GM12878 (cell line): Measurements from ENCODE around the gene MGAT3. TPM values are rescaled to one million over a fixed set of nuclear protein-coding genes. Genes with fewer than 3 reads are reported as not detected.
"Not testable (repeated sequence)": the region's sequence is repeated elsewhere in the genome, so short reads cannot be mapped to it uniquely, and the experiment has no call there.

Experiments used
- ATAC-seq: fragments of 200-7000 bp; cut with Tn5 transposase; 3 replicates; pipeline ENCODE4 v1.9.1; 2020; ENCODE audit warnings: mild to moderate bottlenecking, moderate library complexity
- BruUV-seq: library from RNA; stranded (reverse); fragments of 400-500 nt; replicated peaks from 2 replicates; lab custom pipeline; 2021; lab: Mats Ljungman, UMichigan
- CTCF ChIA-PET: fragments of 300-600 bp; sonication (Branson Sonifier 250); formaldehyde crosslinking; extraction: SDS; loops from one replicate; lab custom pipeline; 2021; ENCODE audit warnings: inconsistent platforms; lab: Yijun Ruan, JAX
- POLR2A ChIA-PET: fragments of 350-600 bp; formaldehyde crosslinking; extraction: SDS; loops from one replicate; lab custom pipeline; 2021; ENCODE audit warnings: inconsistent platforms; lab: Charles Lee
- RAD21 ChIA-PET: fragments of 300-600 bp; sonication (Branson Sonifier 250); formaldehyde crosslinking; loops from one replicate; lab custom pipeline; 2023; ENCODE audit warnings: antibody characterized with exemption; ENCODE audit not compliant: unreplicated experiment; lab: Charles Lee
- SMC1A ChIA-PET: fragments of 300-600 bp; sonication (Branson Sonifier 250); formaldehyde crosslinking; loops from one replicate; lab custom pipeline; 2023; ENCODE audit not compliant: unreplicated experiment, uncharacterized antibody; lab: Charles Lee
- DNase-seq: peaks from one replicate; pipeline ENCODE4 v3.0.0-alpha.2; 2011; ENCODE audit warnings: low read depth, low spot score
- FAIRE-seq: peaks from 3 replicates; lab custom pipeline; 2011; peaks lifted over from hg19 to GRCh38; lab: Jason Lieb, UNC
- H2AFZ ChIP-seq: 2 replicates; pipeline ENCODE4 v1.6.0; 2011; ENCODE audit warnings: low read depth, low read length, control low read depth; ENCODE audit not compliant: control insufficient read depth
- H3K27ac ChIP-seq: 2 replicates; pipeline ENCODE4 v1.5.1; 2011; ENCODE audit warnings: control low read depth; ENCODE audit not compliant: control insufficient read depth, insufficient read depth
- H3K27me3 ChIP-seq, 2 experiments: replicated peaks in 1 of 2; 2 replicates each; pipeline versions ENCODE4 v1.6.0 to v1.6.1; 2011; ENCODE audit warnings: low read length in 1 of 2; ENCODE audit not compliant: control insufficient read depth in 2 of 2, insufficient read depth in 2 of 2
- H3K36me3 ChIP-seq, 2 experiments: 2 replicates each; pipeline ENCODE4 v1.5.1; 2011; ENCODE audit warnings: low read length in 1 of 2; ENCODE audit not compliant: control insufficient read depth in 2 of 2, insufficient read depth in 2 of 2
- H3K4me1 ChIP-seq: 2 replicates; pipeline ENCODE4 v1.6.1; 2011; ENCODE audit warnings: mild to moderate bottlenecking, low read length, moderate library complexity, mixed read lengths; ENCODE audit not compliant: control insufficient read depth, insufficient read depth
- H3K4me2 ChIP-seq: 2 replicates; pipeline ENCODE4 v1.6.0; 2011; ENCODE audit warnings: control low read depth; ENCODE audit not compliant: control insufficient read depth, insufficient read depth
- H3K4me3 ChIP-seq: fragments of 200-600 bp; sonication (generic); 2 replicates; pipeline ENCODE4 v1.5.1; 2016
- H3K79me2 ChIP-seq: 2 replicates; pipeline ENCODE4 v1.6.0; 2011; ENCODE audit warnings: low read length; ENCODE audit not compliant: control insufficient read depth, insufficient read depth
- H3K9ac ChIP-seq: 2 replicates; pipeline ENCODE4 v1.8.0; 2011; ENCODE audit warnings: low read length, control low read depth, mixed read lengths; ENCODE audit not compliant: control insufficient read depth, insufficient read depth
- H3K9me3 ChIP-seq: replicated peaks from 3 replicates; pipeline ENCODE4 v1.5.1; 2011; ENCODE audit warnings: mild to moderate bottlenecking, low read length; ENCODE audit not compliant: control insufficient read depth, insufficient read depth
- H4K20me1 ChIP-seq: 2 replicates; pipeline ENCODE4 v1.6.0; 2011; ENCODE audit not compliant: control insufficient read depth, insufficient read depth
- BACH1 ChIP-seq: fragments of 450-650 bp; IDR thresholded peaks from 2 replicates; pipeline ENCODE4 v1.6.1; 2017; ENCODE audit warnings: mild to moderate bottlenecking, borderline replicate concordance
- BMI1 ChIP-seq: fragments of 450-650 bp; IDR thresholded peaks from 2 replicates; pipeline ENCODE4 v1.6.1; 2016; ENCODE audit warnings: mild to moderate bottlenecking, moderate library complexity, borderline replicate concordance
- HCFC1 ChIP-seq: fragments of 150-350 bp; IDR thresholded peaks from 2 replicates; pipeline ENCODE4 v1.6.1; 2014; ENCODE audit warnings: low read length
- HDGF ChIP-seq: fragments of 450-650 bp; IDR thresholded peaks from 2 replicates; pipeline ENCODE4 v1.6.1; 2016; ENCODE audit warnings: antibody characterized with exemption
- POLR2AphosphoS2 ChIP-seq: IDR thresholded peaks from 2 replicates; pipeline ENCODE4 v1.6.1; 2011; ENCODE audit warnings: low read depth, mild to moderate bottlenecking, low read length, improper control_type of control experiment, moderate library complexity
- POLR2AphosphoS5 ChIP-seq: IDR thresholded peaks from 2 replicates; pipeline ENCODE4 v1.6.1; 2011; ENCODE audit warnings: mild to moderate bottlenecking, low read length, inconsistent platforms
- SRF ChIP-seq, 2 experiments: IDR thresholded peaks; 2 replicates each; pipeline ENCODE4 v1.6.1; 2011; ENCODE audit warnings: low read depth in 2 of 2, low read length in 2 of 2, mild to moderate bottlenecking in 1 of 2, moderate library complexity in 1 of 2
- TAF1 ChIP-seq: IDR thresholded peaks from 2 replicates; pipeline ENCODE4 v1.6.1; 2011; ENCODE audit warnings: mild to moderate bottlenecking, low read depth, low read length, borderline replicate concordance
- WRNIP1 ChIP-seq: IDR thresholded peaks from 2 replicates; pipeline ENCODE4 v1.6.1; 2011; ENCODE audit warnings: low read depth, low read length, improper control_type of control experiment, borderline replicate concordance
- YY1 ChIP-seq: IDR thresholded peaks from 2 replicates; pipeline ENCODE4 v1.6.1; 2011; ENCODE audit warnings: low read depth, mild to moderate bottlenecking, low read length
- WGBS: methylation state at CpG from one replicate; pipeline ENCODE4 v1.1.6; 2016; ENCODE audit warnings: low lambda C conversion rate; ENCODE audit not compliant: insufficient replicate concordance, insufficient coverage; ENCODE audit errors: missing lambda C conversion rate; 5-methylcytosine and 5-hydroxymethylcytosine counted together
- in situ Hi-C: fragments of 300-500 bp; cut with MboI; formaldehyde crosslinking; loops from 9 replicates; pipeline ENCODE4 v1.14.3; 2018; ENCODE audit warnings: mixed read lengths
- intact Hi-C: fragments of 100-400 bp; cut with micrococcal nuclease; formaldehyde crosslinking; loops from one replicate; pipeline ENCODE4 v1.14.2; 2022; ENCODE audit not compliant: unreplicated experiment
- polyA plus RNA-seq, 11 experiments: library from polyadenylated mRNA; depleted of rRNA in 4 of 11; unstranded in 6 of 11; stranded (reverse) in 5 of 11; fragments of >200 nt; fragmentation: Nextera tagmentation in 4 of 11; fragmentation: Illumina TruSeq in 1 of 11; extraction: Ambion mirVana in 4 of 11; extraction: Trizol in 1 of 11; gene quantifications; 1 replicate in 1 of 11; 2 replicates in 10 of 11; pipeline versions ENCODE4 v1.2.1 to v1.2.3, GENCODE V29; 2011 to 2016; ENCODE audit warnings: inconsistent platforms in 2 of 11, missing spikeins in 2 of 11, low read depth in 1 of 11
- total RNA-seq, 4 experiments: library from RNA; depleted of rRNA in 3 of 4; stranded (reverse); fragments of >200 nt in 3 of 4; fragmentation: Illumina TruSeq in 1 of 4; extraction: Trizol in 1 of 4; gene quantifications; 2 replicates each; pipeline versions ENCODE4 v1.2.1 to v1.2.3, GENCODE V29; 2013 to 2021
- TF ChIP-seq, protein P1 (sequence below): fragments of 450-650 bp; IDR thresholded peaks from 2 replicates; pipeline ENCODE4 v1.6.1; 2017; ENCODE audit warnings: mild to moderate bottlenecking, moderate library complexity
- TF ChIP-seq, protein P2 (sequence below): fragments of 450-650 bp; IDR thresholded peaks from 2 replicates; pipeline ENCODE4 v1.6.1; 2017; ENCODE audit warnings: low read depth, mild to moderate bottlenecking, moderate library complexity
- TF ChIP-seq, protein P3 (sequence below): fragments of 450-650 bp; IDR thresholded peaks from 2 replicates; pipeline ENCODE4 v1.6.1; 2017; ENCODE audit warnings: antibody characterized with exemption, mild to moderate bottlenecking, moderate library complexity

The MGAT3 gene
- total and polyA plus RNA-seq, 10 of the 15 experiments (the other 5 are each of a cell fraction or from before 2014, with no cell fraction given), result 0.32 to 40.2 (median 11.9) TPM

DNA sequence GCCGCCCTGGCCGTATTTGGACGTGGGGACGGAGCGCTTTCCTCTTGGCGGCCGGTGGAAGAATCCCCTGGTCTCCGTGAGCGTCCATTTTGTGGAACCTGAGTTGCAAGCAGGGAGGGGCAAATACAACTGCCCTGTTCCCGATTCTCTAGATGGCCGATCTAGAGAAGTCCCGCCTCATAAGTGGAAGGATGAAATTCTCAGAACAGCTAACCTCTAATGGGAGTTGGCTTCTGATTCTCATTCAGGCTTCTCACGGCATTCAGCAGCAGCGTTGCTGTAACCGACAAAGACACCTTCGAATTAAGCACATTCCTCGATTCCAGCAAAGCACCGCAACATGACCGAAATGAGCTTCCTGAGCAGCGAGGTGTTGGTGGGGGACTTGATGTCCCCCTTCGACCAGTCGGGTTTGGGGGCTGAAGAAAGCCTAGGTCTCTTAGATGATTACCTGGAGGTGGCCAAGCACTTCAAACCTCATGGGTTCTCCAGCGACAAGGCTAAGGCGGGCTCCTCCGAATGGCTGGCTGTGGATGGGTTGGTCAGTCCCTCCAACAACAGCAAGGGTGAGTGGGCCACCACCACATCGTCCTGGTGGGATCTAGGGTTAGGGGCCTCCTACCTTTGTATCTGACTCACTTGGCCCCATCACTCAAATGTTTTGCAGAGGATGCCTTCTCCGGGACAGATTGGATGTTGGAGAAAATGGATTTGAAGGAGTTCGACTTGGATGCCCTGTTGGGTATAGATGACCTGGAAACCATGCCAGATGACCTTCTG lies 64.5 kb downstream of the MGAT3 start:
- WGBS, result 2% methylated on average over 28 of the region's 28 CpGs
- peak; percentile 6; the same call in 1 of the 2 replicates for TF ChIP-seq BACH1
- 0 out of 2 replicates have a peak, but pooled peaks have one; percentile 30 for TF ChIP-seq WRNIP1
- TF ChIP-seq POLR2AphosphoS2, result peak; percentile 28; the same call in 1 of the 2 replicates
- TF ChIP-seq, protein P1, sequence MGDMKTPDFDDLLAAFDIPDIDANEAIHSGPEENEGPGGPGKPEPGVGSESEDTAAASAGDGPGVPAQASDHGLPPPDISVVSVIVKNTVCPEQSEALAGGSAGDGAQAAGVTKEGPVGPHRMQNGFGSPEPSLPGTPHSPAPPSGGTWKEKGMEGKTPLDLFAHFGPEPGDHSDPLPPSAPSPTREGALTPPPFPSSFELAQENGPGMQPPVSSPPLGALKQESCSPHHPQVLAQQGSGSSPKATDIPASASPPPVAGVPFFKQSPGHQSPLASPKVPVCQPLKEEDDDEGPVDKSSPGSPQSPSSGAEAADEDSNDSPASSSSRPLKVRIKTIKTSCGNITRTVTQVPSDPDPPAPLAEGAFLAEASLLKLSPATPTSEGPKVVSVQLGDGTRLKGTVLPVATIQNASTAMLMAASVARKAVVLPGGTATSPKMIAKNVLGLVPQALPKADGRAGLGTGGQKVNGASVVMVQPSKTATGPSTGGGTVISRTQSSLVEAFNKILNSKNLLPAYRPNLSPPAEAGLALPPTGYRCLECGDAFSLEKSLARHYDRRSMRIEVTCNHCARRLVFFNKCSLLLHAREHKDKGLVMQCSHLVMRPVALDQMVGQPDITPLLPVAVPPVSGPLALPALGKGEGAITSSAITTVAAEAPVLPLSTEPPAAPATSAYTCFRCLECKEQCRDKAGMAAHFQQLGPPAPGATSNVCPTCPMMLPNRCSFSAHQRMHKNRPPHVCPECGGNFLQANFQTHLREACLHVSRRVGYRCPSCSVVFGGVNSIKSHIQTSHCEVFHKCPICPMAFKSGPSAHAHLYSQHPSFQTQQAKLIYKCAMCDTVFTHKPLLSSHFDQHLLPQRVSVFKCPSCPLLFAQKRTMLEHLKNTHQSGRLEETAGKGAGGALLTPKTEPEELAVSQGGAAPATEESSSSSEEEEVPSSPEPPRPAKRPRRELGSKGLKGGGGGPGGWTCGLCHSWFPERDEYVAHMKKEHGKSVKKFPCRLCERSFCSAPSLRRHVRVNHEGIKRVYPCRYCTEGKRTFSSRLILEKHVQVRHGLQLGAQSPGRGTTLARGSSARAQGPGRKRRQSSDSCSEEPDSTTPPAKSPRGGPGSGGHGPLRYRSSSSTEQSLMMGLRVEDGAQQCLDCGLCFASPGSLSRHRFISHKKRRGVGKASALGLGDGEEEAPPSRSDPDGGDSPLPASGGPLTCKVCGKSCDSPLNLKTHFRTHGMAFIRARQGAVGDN, result peak; percentile 23; the same call in 1 of the 2 replicates
- 0 out of 2 replicates have a peak, but pooled peaks have one; percentile 45 for TF ChIP-seq HDGF
- TF ChIP-seq, protein P2, sequence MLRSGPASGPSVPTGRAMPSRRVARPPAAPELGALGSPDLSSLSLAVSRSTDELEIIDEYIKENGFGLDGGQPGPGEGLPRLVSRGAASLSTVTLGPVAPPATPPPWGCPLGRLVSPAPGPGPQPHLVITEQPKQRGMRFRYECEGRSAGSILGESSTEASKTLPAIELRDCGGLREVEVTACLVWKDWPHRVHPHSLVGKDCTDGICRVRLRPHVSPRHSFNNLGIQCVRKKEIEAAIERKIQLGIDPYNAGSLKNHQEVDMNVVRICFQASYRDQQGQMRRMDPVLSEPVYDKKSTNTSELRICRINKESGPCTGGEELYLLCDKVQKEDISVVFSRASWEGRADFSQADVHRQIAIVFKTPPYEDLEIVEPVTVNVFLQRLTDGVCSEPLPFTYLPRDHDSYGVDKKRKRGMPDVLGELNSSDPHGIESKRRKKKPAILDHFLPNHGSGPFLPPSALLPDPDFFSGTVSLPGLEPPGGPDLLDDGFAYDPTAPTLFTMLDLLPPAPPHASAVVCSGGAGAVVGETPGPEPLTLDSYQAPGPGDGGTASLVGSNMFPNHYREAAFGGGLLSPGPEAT, result peak; percentile 10; the same call in 1 of the 2 replicates
- peak; percentile 55; the same call in 1 of the 2 replicates for TF ChIP-seq TAF1
- peak; percentile 11; the same call in 1 of the 2 replicates for TF ChIP-seq YY1
- TF ChIP-seq BMI1, result 0 out of 2 replicates have a peak, but pooled peaks have one; percentile 23
- TF ChIP-seq, protein P3, sequence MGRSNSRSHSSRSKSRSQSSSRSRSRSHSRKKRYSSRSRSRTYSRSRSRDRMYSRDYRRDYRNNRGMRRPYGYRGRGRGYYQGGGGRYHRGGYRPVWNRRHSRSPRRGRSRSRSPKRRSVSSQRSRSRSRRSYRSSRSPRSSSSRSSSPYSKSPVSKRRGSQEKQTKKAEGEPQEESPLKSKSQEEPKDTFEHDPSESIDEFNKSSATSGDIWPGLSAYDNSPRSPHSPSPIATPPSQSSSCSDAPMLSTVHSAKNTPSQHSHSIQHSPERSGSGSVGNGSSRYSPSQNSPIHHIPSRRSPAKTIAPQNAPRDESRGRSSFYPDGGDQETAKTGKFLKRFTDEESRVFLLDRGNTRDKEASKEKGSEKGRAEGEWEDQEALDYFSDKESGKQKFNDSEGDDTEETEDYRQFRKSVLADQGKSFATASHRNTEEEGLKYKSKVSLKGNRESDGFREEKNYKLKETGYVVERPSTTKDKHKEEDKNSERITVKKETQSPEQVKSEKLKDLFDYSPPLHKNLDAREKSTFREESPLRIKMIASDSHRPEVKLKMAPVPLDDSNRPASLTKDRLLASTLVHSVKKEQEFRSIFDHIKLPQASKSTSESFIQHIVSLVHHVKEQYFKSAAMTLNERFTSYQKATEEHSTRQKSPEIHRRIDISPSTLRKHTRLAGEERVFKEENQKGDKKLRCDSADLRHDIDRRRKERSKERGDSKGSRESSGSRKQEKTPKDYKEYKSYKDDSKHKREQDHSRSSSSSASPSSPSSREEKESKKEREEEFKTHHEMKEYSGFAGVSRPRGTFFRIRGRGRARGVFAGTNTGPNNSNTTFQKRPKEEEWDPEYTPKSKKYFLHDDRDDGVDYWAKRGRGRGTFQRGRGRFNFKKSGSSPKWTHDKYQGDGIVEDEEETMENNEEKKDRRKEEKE, result 0 out of 2 replicates have a peak, but pooled peaks have one; percentile 37
- 0 out of 2 replicates have a peak, but pooled peaks have one; percentile 6 for TF ChIP-seq HCFC1
- peak; percentile 75 to 93 for TF ChIP-seq SRF (IDR thresholded peaks at IDR 0.05; ENCODE audit: low read depth in 2 of 2, low read length in 2 of 2)
- TF ChIP-seq POLR2AphosphoS5, result peak; percentile 55
- DNase-seq, H3K27me3 ChIP-seq, H3K9me3 ChIP-seq, FAIRE-seq, ATAC-seq, H2AFZ ChIP-seq, SMC1A ChIA-PET: not testable (repeated sequence)
- H3K9ac ChIP-seq, result peak overlapping the region; percentile 99
- in situ Hi-C loops (loop anchor here (25.0 kb wide), 1 partner anchor 359 kb away; the partner anchor contains the start of gene CBX7), intact Hi-C loops (loop anchor here (2.0 to 5.0 kb wide), 2 partner anchors 18 to 74 kb away; partner anchors contain the start of gene MIEF1)
- H3K27ac ChIP-seq, result peak overlapping the region; percentile 96
- H3K79me2 ChIP-seq, result peaks cover 60% of the 10 kb centered on the region
- ChIA-PET RAD21 (interaction anchor here (1.0 to 1.6 kb wide), 2 partner anchors 8 to 19 kb away, joined by 3 to 9 read pairs; partner anchors contain the start of gene MIEF1), POLR2A (interaction anchor here (0.5 to 0.7 kb wide), 2 partner anchors 8 to 54 kb away, joined by 4 read pairs; no protein-coding TSS in a partner anchor), CTCF (interaction anchor here (2.3 to 17.8 kb wide), 2 partner anchors 8 to 24 kb away, joined by 43 to 372 read pairs; partner anchors contain the start of gene MIEF1)
- H3K4me2 ChIP-seq, result peak overlapping the region; percentile 97
- H3K4me3 ChIP-seq, result peak overlapping the region; percentile 97
- H3K36me3 ChIP-seq, result peaks cover 23% of the 10 kb centered on the region in 2 experiments; a peak in 3 of 4 replicates
- H4K20me1 ChIP-seq, result peaks cover 29% of the 10 kb centered on the region
- BruUV-seq, result TSS peak; percentile 78
- peaks cover 24% of the 10 kb centered on the region for H3K4me1 ChIP-seq
